ENCODE measurements around the gene ZNF423. TPM values are rescaled to one million over a fixed set of nuclear protein-coding genes. Genes with fewer than 3 reads are reported as not detected.

ZNF423 gene
- total and polyA plus RNA-seq, 9 of the 15 experiments (the other 6 are each of a cell fraction or from before 2014, with no cell fraction given): not detected

DNA sequence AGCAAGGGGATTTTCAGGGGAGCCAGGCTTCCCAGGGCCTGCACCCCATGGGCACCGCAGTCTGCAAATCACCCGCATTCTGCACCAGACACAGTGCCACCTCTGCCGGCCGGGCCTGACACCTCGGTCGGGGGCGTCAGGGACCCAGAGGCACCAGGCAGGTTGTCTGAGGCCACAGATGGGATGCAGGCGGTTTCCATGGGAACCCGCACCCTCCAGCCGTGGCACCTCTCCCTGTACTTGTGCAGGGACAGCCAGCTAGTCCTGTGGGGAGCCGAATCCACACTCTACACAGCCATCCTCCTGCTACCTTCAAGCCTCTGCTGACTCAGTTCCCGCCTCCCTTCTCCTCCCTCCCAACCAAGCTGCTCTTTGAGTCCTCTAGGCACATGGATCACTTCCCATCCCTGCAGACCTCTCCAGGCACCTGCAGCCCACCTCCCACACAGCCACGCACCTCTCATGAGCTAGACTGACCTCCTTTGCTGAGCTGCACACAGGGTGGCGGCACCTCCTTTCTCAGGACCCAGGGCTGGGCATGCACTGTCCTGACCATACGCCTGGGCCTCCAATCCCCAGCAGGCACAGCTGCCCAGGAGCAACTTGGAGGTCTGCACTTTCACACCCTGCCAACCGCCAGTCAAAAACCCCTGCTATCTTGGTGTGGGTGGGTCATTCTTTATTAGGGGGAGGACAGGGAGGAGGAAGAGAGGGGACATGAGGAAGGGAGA, 362.9 kb downstream of the ZNF423 start:
- ATAC-seq: no peak
- no peak overlapping the region for H2AFZ ChIP-seq (ENCODE audit: low read depth, low read length)
- no peak overlapping the region for H3K4me2 ChIP-seq (ENCODE audit: insufficient read depth, low read length)
- no peak for DNase-seq (ENCODE audit: extremely low read depth in 1 of 4, low spot score in 3 of 4)
- no peak for FAIRE-seq
- BruUV-seq (replicated peaks): no TSS peak
- H3K4me1 ChIP-seq (replicated peaks in 1 of 2; ENCODE audit: control insufficient read depth in 2 of 2, insufficient read depth in 2 of 2, low read length in 2 of 2): peaks cover 0 to 14% of the 10 kb centered on the region in 2 experiments; a peak in 1 of 5 replicates
- 0 out of 2 replicates have a peak, but pooled peaks cover 4% of the 10 kb centered on the region for H4K20me1 ChIP-seq (replicated peaks; ENCODE audit: control insufficient read depth, insufficient read depth, low read length)
- no peaks in the 10 kb centered on the region for H3K9me1 ChIP-seq (ENCODE audit: control insufficient read depth, insufficient read depth, low read length)
- H3K9me3 ChIP-seq (replicated peaks; ENCODE audit: control insufficient read depth, insufficient read depth, low read depth, low read length): no peaks in the 10 kb centered on the region
- POLR2A ChIA-PET: no interaction called here
- in situ Hi-C loops (cut with MboI) (no loop called here), intact Hi-C loops (cut with micrococcal nuclease) (no loop called here)
- no peak overlapping the region for H3K27ac ChIP-seq (ENCODE audit: extremely low read depth, low read depth, low read length)
- TF ChIP-seq STAT5B (CRISPR knock-in tag; IDR thresholded peaks at IDR 0.05): no peak
- TF ChIP-seq, protein P1, sequence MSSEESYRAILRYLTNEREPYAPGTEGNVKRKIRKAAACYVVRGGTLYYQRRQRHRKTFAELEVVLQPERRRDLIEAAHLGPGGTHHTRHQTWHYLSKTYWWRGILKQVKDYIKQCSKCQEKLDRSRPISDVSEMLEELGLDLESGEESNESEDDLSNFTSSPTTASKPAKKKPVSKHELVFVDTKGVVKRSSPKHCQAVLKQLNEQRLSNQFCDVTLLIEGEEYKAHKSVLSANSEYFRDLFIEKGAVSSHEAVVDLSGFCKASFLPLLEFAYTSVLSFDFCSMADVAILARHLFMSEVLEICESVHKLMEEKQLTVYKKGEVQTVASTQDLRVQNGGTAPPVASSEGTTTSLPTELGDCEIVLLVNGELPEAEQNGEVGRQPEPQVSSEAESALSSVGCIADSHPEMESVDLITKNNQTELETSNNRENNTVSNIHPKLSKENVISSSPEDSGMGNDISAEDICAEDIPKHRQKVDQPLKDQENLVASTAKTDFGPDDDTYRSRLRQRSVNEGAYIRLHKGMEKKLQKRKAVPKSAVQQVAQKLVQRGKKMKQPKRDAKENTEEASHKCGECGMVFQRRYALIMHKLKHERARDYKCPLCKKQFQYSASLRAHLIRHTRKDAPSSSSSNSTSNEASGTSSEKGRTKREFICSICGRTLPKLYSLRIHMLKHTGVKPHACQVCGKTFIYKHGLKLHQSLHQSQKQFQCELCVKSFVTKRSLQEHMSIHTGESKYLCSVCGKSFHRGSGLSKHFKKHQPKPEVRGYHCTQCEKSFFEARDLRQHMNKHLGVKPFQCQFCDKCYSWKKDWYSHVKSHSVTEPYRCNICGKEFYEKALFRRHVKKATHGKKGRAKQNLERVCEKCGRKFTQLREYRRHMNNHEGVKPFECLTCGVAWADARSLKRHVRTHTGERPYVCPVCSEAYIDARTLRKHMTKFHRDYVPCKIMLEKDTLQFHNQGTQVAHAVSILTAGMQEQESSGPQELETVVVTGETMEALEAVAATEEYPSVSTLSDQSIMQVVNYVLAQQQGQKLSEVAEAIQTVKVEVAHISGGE (CRISPR knock-in tag; IDR thresholded peaks at IDR 0.05): no peak
- no peak for TF ChIP-seq ZNF324 (CRISPR knock-in tag; IDR thresholded peaks at IDR 0.05)
- no peak for TF ChIP-seq HNRNPL (IDR thresholded peaks at IDR 0.05; ENCODE audit: low read depth, low read length)
- TF ChIP-seq ZNF347 (CRISPR knock-in tag; IDR thresholded peaks at IDR 0.05; ENCODE audit: low read depth): no peak
- TF ChIP-seq HMG20B (CRISPR knock-in tag; IDR thresholded peaks at IDR 0.05): no peak
- no peak for TF ChIP-seq RNF2 (IDR thresholded peaks at IDR 0.05)
- no peak for TF ChIP-seq FOXK2 (conservative IDR thresholded peaks at IDR 0.05 in 1 of 2, IDR thresholded peaks at IDR 0.05 in 1 of 2; ENCODE audit: low read depth in 2 of 2)
- no peak for TF ChIP-seq CREBBP (IDR thresholded peaks at IDR 0.05; ENCODE audit: low read depth, low read length)
- no peak for TF ChIP-seq ZNF584 (CRISPR knock-in tag; IDR thresholded peaks at IDR 0.05; ENCODE audit: low read depth)
- no peak for TF ChIP-seq NR1H2 (CRISPR knock-in tag; IDR thresholded peaks at IDR 0.05)
- TF ChIP-seq, protein P2, sequence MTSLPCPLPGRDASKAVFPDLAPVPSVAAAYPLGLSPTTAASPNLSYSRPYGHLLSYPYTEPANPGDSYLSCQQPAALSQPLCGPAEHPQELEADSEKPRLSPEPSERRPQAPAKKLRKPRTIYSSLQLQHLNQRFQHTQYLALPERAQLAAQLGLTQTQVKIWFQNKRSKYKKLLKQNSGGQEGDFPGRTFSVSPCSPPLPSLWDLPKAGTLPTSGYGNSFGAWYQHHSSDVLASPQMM (CRISPR knock-in tag; IDR thresholded peaks at IDR 0.05): no peak
- TF ChIP-seq ZNF766 (CRISPR knock-in tag; conservative IDR thresholded peaks at IDR 0.05): no peak
- TF ChIP-seq MTA3 (IDR thresholded peaks at IDR 0.05; ENCODE audit: borderline replicate concordance): no peak
- no peak for TF ChIP-seq FOSL1 (tag; conservative IDR thresholded peaks at IDR 0.05)
- TF ChIP-seq TFAM (CRISPR knock-in tag; conservative IDR thresholded peaks at IDR 0.05): no peak
- TF ChIP-seq SMARCB1 (IDR thresholded peaks at IDR 0.05; ENCODE audit: insufficient read length, low read depth): no peak
- TF ChIP-seq RBM22 (IDR thresholded peaks at IDR 0.05; ENCODE audit: low read depth, low read length, poor library complexity, severe bottlenecking): no peak
- no peak for TF ChIP-seq NR3C1 (CRISPR knock-in tag; IDR thresholded peaks at IDR 0.05)
- no peak overlapping the region for H3K4me3 ChIP-seq
- H3K36me3 ChIP-seq (ENCODE audit: control insufficient read depth, insufficient read depth, low read length): no peaks in the 10 kb centered on the region
- CTCF ChIA-PET (ENCODE audit: low intra/inter-chr PET ratio): interaction anchor here (0.6 kb wide), 2 partner anchors 103 to 456 kb away, joined by 3 to 5 read pairs; no protein-coding TSS in a partner anchor
- WGBS (ENCODE audit: insufficient coverage, low coverage, missing lambda C conversion rate): 5% methylated on average over 16 of the region's 16 CpGs
- peaks cover 8 to 41% of the 10 kb centered on the region in 2 experiments; a peak in 4 of 5 replicates for H3K27me3 ChIP-seq (ENCODE audit: control insufficient read depth in 2 of 2, insufficient read depth in 2 of 2, low read length in 2 of 2)
- no peaks in the 10 kb centered on the region for H3K79me2 ChIP-seq (ENCODE audit: control insufficient read depth, insufficient read depth, low read length)
- H3K9ac ChIP-seq (ENCODE audit: insufficient read depth in 1 of 2, low read depth in 2 of 2, low read length in 2 of 2): no peak overlapping the region
